ENCODE data around the gene ZDHHC7. TPM values are rescaled to one million over a fixed set of nuclear protein-coding genes. Genes with fewer than 3 reads are reported as not detected.
A peak's percentile ranks its signal among the peaks of the same experiment; 100 is the strongest.

ZDHHC7 gene
- total RNA-seq, 1 donor from 2014 or later = 68.7 TPM

DNA sequence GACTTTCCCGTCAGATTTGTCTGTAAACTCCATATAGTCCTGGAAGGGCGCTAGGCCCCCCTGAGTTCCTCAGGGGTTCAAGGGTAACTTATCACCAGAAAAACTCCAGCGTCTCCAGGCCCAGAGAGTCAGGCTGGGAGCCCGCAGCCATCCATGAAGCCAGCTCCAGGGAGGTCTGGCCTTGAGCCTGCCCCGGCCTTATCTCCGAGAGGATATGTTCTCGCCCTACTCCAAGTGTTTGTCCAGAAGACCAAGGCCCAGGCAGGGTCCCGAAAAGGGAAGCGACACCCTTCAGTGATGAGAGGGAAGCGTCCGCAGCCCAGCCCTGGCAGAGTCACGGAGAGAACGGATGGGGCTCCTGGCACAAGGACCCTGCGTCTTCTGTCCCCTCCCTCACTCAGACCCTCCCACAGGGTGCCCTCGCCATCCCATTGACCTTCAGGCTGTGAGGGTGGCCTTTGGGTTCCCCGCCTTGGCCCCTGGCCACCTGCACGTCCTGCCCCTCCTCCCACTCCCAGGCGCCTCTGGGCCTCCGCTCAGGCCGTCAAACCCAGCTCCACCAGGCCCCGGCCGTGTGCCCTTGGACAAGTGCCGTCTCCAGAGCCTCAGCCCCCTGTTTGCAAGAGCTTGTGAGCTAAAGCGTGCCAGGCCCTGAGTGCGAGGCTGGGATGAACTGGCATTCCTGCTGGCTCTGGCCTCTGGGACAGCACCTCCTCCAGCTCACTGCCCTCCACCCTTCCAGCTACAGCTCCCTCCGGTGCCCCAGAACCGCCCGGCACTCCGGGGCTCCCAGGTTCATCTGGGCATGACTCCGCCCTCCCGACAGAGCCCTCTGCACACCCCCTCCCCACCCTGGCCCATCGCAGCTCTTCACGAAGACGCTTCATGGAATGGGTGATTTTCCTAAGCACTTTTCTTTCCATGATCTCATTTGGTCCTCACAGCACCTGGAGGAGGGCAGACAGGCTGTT lies 83.4 kb downstream of the ZDHHC7 start:
- Histone ChIP-seq H3K27me3 (ENCODE audit: control insufficient read depth, insufficient read depth, low read length) (peaks cover 4% of the 10 kb centered on the region), H3K4me3 (ENCODE audit: low read depth, low read length) (no peak overlapping the region), H3K36me3 (ENCODE audit: control insufficient read depth, insufficient read depth, low read length) (no peaks in the 10 kb centered on the region)
- FAIRE-seq (no peak), DNase-seq (ENCODE audit: low read depth) (no peak)
- TF ChIP-seq, protein P1, sequence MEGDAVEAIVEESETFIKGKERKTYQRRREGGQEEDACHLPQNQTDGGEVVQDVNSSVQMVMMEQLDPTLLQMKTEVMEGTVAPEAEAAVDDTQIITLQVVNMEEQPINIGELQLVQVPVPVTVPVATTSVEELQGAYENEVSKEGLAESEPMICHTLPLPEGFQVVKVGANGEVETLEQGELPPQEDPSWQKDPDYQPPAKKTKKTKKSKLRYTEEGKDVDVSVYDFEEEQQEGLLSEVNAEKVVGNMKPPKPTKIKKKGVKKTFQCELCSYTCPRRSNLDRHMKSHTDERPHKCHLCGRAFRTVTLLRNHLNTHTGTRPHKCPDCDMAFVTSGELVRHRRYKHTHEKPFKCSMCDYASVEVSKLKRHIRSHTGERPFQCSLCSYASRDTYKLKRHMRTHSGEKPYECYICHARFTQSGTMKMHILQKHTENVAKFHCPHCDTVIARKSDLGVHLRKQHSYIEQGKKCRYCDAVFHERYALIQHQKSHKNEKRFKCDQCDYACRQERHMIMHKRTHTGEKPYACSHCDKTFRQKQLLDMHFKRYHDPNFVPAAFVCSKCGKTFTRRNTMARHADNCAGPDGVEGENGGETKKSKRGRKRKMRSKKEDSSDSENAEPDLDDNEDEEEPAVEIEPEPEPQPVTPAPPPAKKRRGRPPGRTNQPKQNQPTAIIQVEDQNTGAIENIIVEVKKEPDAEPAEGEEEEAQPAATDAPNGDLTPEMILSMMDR (IDR thresholded peaks at IDR 0.05; ENCODE audit: insufficient read depth, low read length, severe bottlenecking) = no peak

DNA sequence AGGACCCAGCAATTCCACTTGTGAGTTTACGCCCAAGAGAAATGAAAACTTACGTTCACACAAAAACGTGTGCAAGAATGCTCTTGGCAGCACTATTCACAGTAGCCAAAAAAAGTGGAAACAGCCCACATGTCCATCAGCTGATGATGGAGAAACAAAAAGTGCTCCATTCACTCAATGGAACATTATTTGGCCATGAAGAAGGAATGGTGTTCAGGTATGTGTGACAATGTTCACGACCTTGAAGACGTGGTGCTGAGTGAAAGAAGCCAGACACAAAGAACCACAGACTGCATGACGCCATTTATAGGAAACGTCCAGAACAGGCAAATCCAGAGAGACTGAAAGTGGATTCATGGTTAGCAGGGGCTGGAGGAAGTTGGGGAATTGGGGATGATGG lies 84.9 kb downstream of the ZDHHC7 start:
- H3K27me3 ChIP-seq (ENCODE audit: control insufficient read depth, insufficient read depth, low read length) = peaks cover 6% of the 10 kb centered on the region
- FAIRE-seq = no peak
- TF ChIP-seq, protein P1 (IDR thresholded peaks at IDR 0.05; ENCODE audit: insufficient read depth, low read length, severe bottlenecking) = no peak
- no peak overlapping the region for H3K4me3 ChIP-seq (ENCODE audit: low read depth, low read length)
- no peak for DNase-seq (ENCODE audit: low read depth)
- no peaks in the 10 kb centered on the region for H3K36me3 ChIP-seq (ENCODE audit: control insufficient read depth, insufficient read depth, low read length)

DNA sequence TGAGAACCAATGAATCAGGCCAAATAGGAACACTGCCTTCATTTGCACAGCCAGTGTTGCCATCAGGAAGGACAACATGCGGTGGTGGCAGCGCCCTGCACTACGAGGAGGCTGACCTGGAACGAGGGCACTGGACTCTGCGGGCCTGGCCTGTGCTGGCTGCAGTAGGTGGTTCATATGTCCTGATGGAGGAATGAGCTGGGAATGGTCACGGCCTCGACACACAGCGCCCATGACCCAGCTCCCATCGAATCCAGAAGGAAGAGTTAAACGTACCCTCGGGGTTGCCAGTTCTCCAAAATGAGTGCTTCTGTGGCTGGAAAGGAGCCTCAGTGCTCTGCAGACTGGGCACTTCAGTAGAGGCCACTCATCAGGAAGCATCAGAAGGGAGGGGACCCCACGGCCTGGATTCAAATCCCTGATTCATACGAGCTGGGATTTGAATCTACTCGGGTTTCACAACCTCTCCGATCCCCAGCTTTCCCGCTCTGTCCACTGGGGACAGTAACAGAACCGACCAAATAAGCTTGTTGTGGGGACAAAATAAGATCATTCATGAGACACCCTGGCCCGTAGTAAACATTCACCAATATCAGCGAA lies 85.5 kb downstream of the ZDHHC7 start:
- TF ChIP-seq, protein P1 (IDR thresholded peaks at IDR 0.05; ENCODE audit: insufficient read depth, low read length, severe bottlenecking) = no peak
- DNase-seq (ENCODE audit: low read depth) (no peak), FAIRE-seq (peak; percentile 43)
- Histone ChIP-seq H3K36me3 (ENCODE audit: control insufficient read depth, insufficient read depth, low read length) (no peaks in the 10 kb centered on the region), H3K4me3 (ENCODE audit: low read depth, low read length) (no peak overlapping the region), H3K27me3 (ENCODE audit: control insufficient read depth, insufficient read depth, low read length) (peaks cover 6% of the 10 kb centered on the region)

DNA sequence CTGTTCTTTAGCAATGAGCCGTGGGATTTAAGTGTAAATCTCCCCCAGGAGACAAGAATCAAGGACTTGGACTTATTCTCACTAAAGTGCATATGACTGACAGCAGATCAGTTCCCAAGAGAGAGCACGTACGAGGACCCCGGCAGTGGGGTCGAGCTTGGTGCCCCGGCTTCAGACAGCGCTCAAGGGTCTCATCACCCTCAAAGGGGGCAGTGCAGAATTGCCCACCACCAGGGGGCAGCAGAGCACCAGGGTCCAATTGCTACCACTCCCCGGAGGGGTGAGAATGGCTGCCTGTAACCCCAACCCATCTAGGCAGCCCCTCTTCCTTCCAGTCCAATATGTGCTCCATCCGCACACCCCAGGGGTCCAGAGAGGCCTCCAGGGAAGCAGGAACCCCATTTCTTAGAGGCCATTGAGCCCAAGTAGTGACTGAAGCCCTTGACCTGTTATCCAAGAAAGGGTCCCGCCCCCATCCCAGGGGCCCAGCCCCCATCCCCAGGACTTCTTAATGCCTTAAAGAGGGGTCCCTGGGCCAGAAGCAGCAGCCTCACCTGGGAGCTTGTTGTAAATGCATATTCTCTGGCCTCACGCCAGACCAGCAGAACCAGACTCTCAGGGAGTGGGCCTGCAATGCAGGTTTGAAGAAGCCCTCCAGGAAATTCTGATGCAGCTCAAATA lies 86.1 kb downstream of the ZDHHC7 start:
- DNase-seq (ENCODE audit: low read depth) (peak; percentile 12), FAIRE-seq (no peak)
- TF ChIP-seq, protein P1 (IDR thresholded peaks at IDR 0.05; ENCODE audit: insufficient read depth, low read length, severe bottlenecking) = peak; percentile 94
- Histone ChIP-seq H3K4me3 (ENCODE audit: low read depth, low read length) (no peak overlapping the region), H3K36me3 (ENCODE audit: control insufficient read depth, insufficient read depth, low read length) (no peaks in the 10 kb centered on the region), H3K27me3 (ENCODE audit: control insufficient read depth, insufficient read depth, low read length) (peaks cover 6% of the 10 kb centered on the region)

DNA sequence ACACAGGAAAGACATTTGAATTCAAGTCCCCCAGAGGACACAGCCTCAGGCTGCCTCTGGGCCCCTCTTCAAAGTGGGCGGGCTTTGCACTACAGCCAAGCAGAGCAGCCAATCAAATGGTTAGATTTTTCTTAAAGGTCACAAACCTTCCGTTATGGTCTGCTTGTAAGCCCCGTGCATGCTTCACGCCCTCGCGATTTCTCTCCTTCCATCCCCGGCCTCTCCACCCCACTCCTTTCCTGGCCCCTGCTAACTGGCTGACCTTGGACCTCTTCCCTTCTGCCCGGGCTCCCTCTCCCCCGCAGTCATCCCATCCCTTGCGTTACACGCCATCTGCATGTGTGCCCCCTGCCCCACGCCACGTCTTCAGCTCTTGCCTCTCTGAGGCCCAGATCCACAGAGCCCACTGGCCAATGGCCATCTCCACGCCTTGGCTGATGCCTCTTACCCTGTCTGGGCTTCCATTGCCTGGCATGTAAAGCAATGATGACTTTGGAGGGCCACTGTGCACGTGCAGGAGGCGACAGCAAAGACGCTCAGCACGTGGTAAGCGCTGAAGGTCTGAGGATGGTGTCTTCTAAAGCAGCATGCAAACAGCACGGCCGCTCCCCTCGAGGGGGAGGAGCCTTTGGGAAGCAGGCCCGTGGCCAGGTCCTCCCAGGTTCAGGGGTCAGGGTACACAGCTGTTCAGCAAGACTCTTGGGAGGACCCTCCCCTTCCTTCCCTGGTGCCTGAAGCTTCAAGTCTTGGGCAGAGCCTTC lies 86.8 kb downstream of the ZDHHC7 start:
- FAIRE-seq = peak; percentile 77

More for the DNA sequence above, 86.8 kb downstream of the ZDHHC7 start:
- no peak for DNase-seq (ENCODE audit: low read depth)
- TF ChIP-seq, protein P1 (IDR thresholded peaks at IDR 0.05; ENCODE audit: insufficient read depth, low read length, severe bottlenecking) = no peak
- Histone ChIP-seq H3K36me3 (ENCODE audit: control insufficient read depth, insufficient read depth, low read length) (no peaks in the 10 kb centered on the region), H3K4me3 (ENCODE audit: low read depth, low read length) (no peak overlapping the region), H3K27me3 (ENCODE audit: control insufficient read depth, insufficient read depth, low read length) (peaks cover 7% of the 10 kb centered on the region)

Data from bronchial epithelial cell (primary cell).